Measurements from ENCODE around the gene RNPC3.

GRCh38 chr1:103525114-103525606, 339 bp upstream of the RNPC3 start:
- no peak for TF ChIP-seq EZH2 (IDR thresholded peaks at IDR 0.05; ENCODE audit: insufficient read depth, poor library complexity, severe bottlenecking)
- TF ChIP-seq EZH2phosphoT487 (IDR thresholded peaks at IDR 0.05; ENCODE audit: insufficient read depth, low read depth) = no peak

Measured in GM23248 (cell line).